NCI-H187 treated with DMSO at 0.1 percent for 48 hours (cell line): Measurements from ENCODE around the gene LITAFD.
"Not testable (repeated sequence)": the region's sequence is repeated elsewhere in the genome, so short reads cannot be mapped to it uniquely, and the experiment has no call there.

Experiments
- DNase-seq: peaks from one replicate; lab custom pipeline; 2025; lab: John Stamatoyannopoulos, UW

Gene LITAFD

GRCh38 chr16:8894736-8895334 lies 12.7 kb downstream of the LITAFD start:
- no peak for DNase-seq

DNA sequence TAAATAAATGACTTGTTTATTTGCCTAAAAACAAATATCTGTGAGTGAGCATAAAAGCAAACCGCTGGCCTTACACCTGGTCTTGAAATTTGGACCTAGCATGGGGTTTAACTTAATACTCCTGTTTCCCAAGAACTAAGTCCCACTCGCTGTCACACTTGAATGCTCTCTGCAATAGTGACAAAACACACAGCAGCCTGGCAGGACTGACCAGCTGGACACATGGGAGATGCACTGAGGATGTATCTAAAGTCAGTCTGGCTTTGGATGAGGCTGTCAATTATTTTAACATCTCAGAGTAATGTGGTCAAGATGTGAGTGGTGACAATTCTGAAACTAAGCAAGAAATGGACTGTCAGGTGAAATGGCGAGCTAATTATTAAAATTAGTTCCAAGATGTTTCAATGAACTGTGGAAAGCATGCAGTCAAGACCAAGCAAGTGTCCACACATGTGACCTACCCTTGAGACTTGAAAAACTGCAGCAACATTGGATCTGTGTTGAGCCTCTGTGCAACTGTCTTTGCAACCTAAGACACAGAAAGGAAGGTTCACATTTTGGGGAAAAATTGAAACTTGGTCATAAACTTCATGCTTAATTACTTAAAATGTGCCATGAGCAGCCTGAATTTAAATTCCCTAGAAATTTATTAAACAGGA lies 16.6 kb downstream of the LITAFD start:
- no peak for DNase-seq

GRCh38 chr16:8899709-8900317 lies 17.7 kb downstream of the LITAFD start:
- DNase-seq: no peak

DNA sequence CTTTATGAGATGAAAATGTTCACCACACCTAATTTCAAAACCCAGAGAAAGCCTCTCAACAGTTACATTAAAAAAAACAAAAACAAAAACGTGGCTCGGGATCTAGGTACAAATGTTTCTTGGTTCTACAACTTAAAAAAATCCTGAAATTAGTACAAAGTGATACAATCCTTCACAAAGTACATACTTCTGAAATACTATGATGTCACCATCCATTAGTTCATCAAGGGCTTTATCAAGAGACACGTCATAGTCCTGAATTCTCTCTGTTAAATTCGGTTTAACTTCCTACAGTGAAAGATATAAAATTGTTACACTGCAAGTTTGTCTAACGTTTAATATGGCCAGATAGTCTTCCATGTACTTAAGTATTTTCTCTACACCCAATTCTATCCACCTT lies 18.2 kb downstream of the LITAFD start:
- no peak for DNase-seq

- DNase-seq: no peak
Observed at GRCh38 chr16:8901320-8901861, 19.2 kb downstream of the LITAFD start.

- no peak for DNase-seq
Observed at GRCh38 chr16:8903004-8903403, 20.9 kb downstream of the LITAFD start.

DNA sequence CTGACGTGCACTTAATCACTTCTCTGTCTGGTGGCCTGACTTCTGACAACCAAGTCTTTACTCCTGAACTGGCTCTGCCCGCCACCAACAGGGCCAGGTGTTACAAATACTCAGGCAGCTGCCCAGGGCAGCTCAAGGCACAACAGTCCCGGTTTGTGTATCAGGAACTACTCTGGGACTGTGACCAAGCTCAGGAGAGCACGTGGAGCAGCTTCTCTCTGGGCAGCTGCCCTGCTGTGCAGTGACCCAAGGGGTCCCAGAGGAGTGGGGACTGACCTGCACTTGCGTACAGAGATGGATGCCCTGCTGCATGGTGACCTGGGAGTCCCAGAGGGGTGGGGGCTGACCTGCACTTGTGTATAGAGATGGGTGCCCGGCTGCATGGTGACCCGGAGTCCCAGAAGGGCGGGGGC lies 21.9 kb downstream of the LITAFD start:
- DNase-seq: no peak

DNA sequence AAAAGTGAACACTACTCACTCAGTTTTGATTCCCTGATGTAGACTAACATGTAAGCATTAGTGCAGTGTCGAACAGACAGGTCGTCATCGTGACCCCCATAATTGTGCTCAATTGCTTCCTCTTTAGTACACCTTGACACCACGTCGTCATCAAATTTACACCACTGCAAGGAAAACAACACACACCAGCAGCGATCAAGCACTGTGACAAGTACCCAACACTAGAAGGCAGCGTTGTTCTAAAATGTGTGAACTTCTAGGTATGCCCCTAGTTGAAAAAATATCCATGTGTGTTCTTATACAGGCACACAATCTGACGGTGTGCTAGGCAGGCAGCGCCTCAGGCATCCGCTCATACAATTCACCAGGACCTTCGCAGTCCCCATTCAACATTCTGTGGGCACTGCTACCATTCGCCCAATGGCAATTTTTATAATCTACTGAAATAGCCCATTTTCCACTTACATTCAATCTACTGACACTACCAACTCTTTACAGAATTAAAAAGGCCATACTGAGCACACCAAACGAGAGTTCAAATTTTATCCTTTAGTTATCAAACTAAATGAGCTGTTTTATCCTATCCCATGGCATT lies 23.1 kb downstream of the LITAFD start:
- no peak for DNase-seq

DNA sequence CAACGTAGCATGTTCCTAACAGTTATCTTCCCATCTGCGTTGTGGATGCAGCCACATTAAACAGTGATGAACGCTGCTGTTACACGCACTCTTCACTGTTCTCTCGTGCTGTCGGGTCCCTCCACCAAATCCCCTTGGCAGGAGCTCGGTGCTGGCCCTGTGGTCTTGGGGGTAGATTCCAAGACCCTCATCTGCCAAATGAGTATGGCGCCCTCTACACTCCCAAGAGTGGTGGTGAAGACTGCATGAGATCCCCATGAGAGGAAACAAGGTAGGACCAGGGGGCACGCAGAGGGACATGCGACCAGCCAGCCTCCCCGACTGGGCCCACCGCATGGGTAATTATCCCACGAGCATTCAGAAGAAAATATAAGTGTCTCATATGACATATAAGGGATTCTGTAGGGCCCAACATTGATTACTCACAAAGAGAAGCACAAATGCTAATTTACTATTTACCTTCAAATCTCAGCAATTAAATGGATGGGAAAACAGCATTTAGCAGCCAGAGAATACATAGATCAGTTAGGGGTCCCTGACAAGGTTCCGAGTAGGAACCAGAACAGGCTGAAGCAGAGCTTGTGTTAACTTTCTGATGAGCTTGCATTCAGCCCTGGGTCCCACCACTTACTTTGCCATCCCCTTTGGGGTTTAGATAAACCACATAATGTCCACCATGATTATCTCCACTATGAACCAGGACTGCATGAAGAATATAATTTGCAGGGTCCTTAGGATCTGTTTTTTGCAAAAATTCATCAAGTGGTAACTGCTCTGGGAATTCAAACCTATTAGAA lies 23.8 kb downstream of the LITAFD start:
- DNase-seq: no peak

GRCh38 chr16:8907096-8907495 lies 24.9 kb downstream of the LITAFD start:
- no peak for DNase-seq

DNA sequence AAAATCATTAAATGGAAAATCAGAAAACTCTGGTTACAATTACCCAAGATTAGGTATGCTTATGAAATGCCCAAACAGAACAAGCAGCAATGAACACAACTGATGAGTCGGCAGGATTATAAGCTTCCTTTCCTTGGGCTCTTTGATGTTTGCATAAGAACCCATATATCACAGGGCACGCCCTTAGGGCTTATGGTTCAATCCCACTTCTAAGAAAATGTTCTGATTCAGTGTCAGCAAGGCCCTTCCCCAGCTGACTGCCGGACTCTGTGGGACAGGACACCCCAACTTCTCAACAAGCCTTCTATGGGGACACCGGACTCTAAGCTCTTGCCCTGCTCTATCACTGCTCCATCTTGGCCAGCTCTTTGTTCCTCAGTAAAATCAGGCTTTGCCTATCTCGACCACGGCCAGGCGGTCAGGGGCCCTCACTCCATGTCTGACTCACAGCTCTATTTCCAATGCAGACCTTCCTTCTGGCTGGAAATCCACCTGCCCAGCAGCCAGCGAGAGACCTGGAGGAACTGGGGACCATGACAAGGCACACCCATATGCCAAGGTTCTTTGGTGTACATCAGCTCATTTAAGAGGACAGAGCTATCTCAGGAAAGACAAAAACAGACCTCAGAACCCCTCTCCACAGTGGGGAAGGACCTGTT lies 26.8 kb downstream of the LITAFD start:
- no peak for DNase-seq

- DNase-seq: no peak
Observed at GRCh38 chr16:8910811-8911210, 28.7 kb downstream of the LITAFD start.

GRCh38 chr16:8912793-8913192 lies 30.6 kb downstream of the LITAFD start:
- DNase-seq: no peak

GRCh38 chr16:8914098-8914497 lies 31.9 kb downstream of the LITAFD start:
- DNase-seq: no peak

DNA sequence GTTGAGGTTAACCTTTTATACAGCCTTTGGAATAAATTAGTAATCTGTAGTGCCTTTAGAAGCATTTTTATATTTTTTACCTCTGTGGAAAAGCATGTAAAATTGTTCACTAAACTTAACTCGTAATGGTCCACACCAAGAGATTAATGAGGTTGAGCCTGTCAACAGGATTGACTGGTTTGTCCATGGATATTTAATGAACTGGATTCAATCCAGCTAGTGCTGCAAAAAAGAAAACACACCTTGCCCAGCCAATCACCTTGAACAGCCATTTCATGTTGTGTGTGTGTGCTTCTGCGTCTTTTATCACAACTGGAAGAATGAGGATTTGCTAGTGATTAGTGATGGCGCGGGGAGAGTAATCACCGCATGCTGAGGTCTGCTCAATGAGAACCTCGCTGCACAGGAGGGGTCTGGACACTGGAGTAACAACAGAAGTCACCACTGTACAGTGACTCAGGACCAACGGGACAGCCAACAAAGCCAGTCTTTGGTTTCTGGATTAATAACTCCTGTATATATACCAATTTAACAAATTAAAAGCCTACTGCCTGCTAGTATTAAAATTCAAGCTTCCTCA lies 33.7 kb downstream of the LITAFD start:
- DNase-seq: no peak

DNA sequence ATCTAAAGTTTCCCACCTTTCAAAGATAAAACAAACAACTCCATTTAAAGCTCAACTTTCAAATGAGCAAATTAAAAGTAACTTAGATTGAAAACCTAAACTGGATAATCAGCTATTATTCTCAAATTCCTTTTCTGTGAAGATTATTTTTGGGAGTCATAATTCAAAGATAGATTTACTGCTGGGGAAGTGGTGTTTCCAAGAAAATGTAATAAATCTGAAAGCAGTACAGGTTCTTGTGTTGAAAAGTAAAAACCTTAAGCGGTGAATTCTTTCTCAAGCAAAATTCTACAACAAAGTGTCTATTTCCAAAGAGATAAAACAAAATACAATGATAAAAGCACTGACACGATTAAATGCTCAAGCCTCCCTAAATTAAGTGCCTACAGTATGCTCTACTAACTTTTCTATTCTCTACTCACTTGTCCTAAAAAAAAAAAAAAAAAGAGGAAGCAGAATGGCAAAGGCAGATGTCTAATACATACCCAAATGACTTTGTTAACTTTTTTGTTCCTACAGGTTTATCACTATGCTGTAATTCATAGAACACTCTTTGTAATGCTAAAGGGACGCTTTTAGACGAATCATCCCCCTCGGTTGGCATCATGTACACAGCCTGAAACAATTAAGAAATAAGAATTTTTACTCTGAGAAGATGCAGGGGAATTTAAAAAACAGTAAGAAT lies 34.5 kb downstream of the LITAFD start:
- DNase-seq: no peak

GRCh38 chr16:8917336-8917735 lies 35.2 kb downstream of the LITAFD start:
- DNase-seq: not testable (repeated sequence)

- no peak for DNase-seq
Observed at GRCh38 chr16:8919089-8919933, 37.2 kb downstream of the LITAFD start.

- DNase-seq: no peak
Observed at GRCh38 chr16:8919934-8920462, 37.8 kb downstream of the LITAFD start.
